ENCODE results near the gene FAM219B. TPM values are rescaled to one million over a fixed set of nuclear protein-coding genes. Genes with fewer than 3 reads are reported as not detected.

The FAM219B gene
- total RNA-seq, 1 experiment from 2014 or later: 99.6 TPM

DNA sequence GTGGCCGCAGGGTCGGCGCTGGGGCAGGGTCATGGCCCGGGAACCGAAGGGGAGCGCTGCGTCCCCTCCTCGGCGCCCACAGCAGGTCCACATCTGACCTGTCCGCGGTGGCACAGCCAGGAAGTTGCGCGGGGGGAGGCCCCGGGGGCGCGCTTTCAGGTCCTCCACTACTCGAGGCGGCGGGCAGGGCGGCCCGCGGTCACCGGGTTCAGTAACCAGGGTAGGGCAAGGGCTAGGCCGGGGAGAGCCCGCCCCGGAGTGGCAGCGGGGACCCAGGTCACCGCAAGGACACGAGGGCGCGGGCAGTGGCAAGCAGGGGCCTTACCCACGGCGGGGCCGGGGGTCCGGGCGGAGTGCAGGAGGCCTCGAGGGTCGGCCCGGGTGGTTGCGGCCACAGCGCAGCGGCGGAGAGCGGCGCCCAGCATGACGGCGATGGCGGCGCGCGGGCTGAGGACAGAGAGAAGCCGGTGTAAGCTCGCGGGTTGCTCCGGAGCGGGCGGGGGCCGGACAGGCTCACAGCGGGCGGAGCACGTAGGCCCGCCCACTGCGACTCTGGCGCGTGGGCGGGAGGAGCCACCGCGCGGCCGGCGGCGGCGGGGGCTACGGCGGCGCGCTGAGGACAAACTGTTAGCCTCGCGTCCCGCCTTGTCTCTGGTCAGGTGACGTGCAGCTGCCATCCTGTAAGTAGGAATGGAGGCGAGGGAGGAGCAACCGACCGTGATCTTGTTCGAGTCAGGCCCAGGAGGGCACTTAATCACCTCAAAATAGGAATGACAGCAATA is 31.1 kb upstream of the FAM219B start, which contains the start of gene COX5A (continued):
- TF ChIP-seq, protein P1, sequence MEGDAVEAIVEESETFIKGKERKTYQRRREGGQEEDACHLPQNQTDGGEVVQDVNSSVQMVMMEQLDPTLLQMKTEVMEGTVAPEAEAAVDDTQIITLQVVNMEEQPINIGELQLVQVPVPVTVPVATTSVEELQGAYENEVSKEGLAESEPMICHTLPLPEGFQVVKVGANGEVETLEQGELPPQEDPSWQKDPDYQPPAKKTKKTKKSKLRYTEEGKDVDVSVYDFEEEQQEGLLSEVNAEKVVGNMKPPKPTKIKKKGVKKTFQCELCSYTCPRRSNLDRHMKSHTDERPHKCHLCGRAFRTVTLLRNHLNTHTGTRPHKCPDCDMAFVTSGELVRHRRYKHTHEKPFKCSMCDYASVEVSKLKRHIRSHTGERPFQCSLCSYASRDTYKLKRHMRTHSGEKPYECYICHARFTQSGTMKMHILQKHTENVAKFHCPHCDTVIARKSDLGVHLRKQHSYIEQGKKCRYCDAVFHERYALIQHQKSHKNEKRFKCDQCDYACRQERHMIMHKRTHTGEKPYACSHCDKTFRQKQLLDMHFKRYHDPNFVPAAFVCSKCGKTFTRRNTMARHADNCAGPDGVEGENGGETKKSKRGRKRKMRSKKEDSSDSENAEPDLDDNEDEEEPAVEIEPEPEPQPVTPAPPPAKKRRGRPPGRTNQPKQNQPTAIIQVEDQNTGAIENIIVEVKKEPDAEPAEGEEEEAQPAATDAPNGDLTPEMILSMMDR (IDR thresholded peaks at IDR 0.05): no peak
- TF ChIP-seq NR2C2 (CRISPR knock-in tag; IDR thresholded peaks at IDR 0.05): no peak
- no peak for TF ChIP-seq MXD4 (CRISPR knock-in tag; IDR thresholded peaks at IDR 0.05; ENCODE audit: borderline replicate concordance)
- peak; percentile 94 for TF ChIP-seq SP1 (CRISPR knock-in tag; conservative IDR thresholded peaks at IDR 0.05)
- no peak for TF ChIP-seq OVOL2 (CRISPR knock-in tag; IDR thresholded peaks at IDR 0.05; ENCODE audit: borderline replicate concordance)
- TF ChIP-seq MYBL2 (CRISPR knock-in tag; IDR thresholded peaks at IDR 0.05): no peak
- TF ChIP-seq NFYB (CRISPR knock-in tag; conservative IDR thresholded peaks at IDR 0.05; ENCODE audit: low read depth): 0 out of 2 replicates have a peak, but pooled peaks have one; percentile 21
- TF ChIP-seq CDX4 (CRISPR knock-in tag; IDR thresholded peaks at IDR 0.05; ENCODE audit: borderline replicate concordance): no peak
- TF ChIP-seq E2F1 (CRISPR knock-in tag; IDR thresholded peaks at IDR 0.05): no peak
- TF ChIP-seq FOXJ3 (CRISPR knock-in tag; IDR thresholded peaks at IDR 0.05; ENCODE audit: borderline replicate concordance): no peak
- peak; percentile 83; the same call in 1 of the 2 replicates for TF ChIP-seq FOXP1 (CRISPR knock-in tag; IDR thresholded peaks at IDR 0.05; ENCODE audit: borderline replicate concordance)
- peak; percentile 81 for TF ChIP-seq MAX (CRISPR knock-in tag; IDR thresholded peaks at IDR 0.05)
- peak; percentile 94 for TF ChIP-seq ZBTB43 (CRISPR knock-in tag; IDR thresholded peaks at IDR 0.05)
- TF ChIP-seq ZNF281 (CRISPR knock-in tag; IDR thresholded peaks at IDR 0.05): no peak
- TF ChIP-seq GRHL2 (CRISPR knock-in tag; IDR thresholded peaks at IDR 0.05; ENCODE audit: insufficient replicate concordance, severe bottlenecking): no peak
- no peak for TF ChIP-seq NR3C1 (CRISPR knock-in tag; conservative IDR thresholded peaks at IDR 0.05; ENCODE audit: low read depth)
- no peak for TF ChIP-seq ZNF416 (CRISPR knock-in tag; IDR thresholded peaks at IDR 0.05)
- no peak for TF ChIP-seq GTF2I (CRISPR knock-in tag; conservative IDR thresholded peaks at IDR 0.05)
- TF ChIP-seq SMAD3 (CRISPR knock-in tag; IDR thresholded peaks at IDR 0.05; ENCODE audit: borderline replicate concordance): peak; percentile 62; the same call in 1 of the 2 replicates
- TF ChIP-seq, protein P2, sequence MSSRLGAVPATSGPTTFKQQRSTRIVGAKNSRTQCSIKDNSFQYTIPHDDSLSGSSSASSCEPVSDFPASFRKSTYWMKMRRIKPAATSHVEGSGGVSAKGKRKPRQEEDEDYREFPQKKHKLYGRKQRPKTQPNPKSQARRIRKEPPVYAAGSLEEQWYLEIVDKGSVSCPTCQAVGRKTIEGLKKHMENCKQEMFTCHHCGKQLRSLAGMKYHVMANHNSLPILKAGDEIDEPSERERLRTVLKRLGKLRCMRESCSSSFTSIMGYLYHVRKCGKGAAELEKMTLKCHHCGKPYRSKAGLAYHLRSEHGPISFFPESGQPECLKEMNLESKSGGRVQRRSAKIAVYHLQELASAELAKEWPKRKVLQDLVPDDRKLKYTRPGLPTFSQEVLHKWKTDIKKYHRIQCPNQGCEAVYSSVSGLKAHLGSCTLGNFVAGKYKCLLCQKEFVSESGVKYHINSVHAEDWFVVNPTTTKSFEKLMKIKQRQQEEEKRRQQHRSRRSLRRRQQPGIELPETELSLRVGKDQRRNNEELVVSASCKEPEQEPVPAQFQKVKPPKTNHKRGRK (CRISPR knock-in tag; IDR thresholded peaks at IDR 0.05; ENCODE audit: borderline replicate concordance): peak; percentile 52; the same call in 1 of the 2 replicates
- TF ChIP-seq, protein P3, sequence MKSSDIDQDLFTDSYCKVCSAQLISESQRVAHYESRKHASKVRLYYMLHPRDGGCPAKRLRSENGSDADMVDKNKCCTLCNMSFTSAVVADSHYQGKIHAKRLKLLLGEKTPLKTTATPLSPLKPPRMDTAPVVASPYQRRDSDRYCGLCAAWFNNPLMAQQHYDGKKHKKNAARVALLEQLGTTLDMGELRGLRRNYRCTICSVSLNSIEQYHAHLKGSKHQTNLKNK (CRISPR knock-in tag; IDR thresholded peaks at IDR 0.05): no peak
- no peak for TF ChIP-seq TEAD4 (CRISPR knock-in tag; IDR thresholded peaks at IDR 0.05)
- no peak for TF ChIP-seq ZNF532 (CRISPR knock-in tag; IDR thresholded peaks at IDR 0.05; ENCODE audit: borderline replicate concordance)
- TF ChIP-seq FOXK1 (CRISPR knock-in tag; IDR thresholded peaks at IDR 0.05): no peak; the same call in none of the 2 replicates
